GM12878 (cell line): ENCODE data around the gene ATXN7L1. TPM values are rescaled to one million over a fixed set of nuclear protein-coding genes. Genes with fewer than 3 reads are reported as not detected.

Experiments
- ATAC-seq: fragments of 200-7000 bp; cut with Tn5 transposase; 3 replicates; pipeline ENCODE4 v1.9.1; 2020; ENCODE audit warnings: mild to moderate bottlenecking, moderate library complexity
- BruUV-seq: library from RNA; stranded (reverse); fragments of 400-500 nt; replicated peaks from 2 replicates; lab custom pipeline; 2021; lab: Mats Ljungman, UMichigan
- CTCF ChIA-PET: fragments of 300-600 bp; sonication (Branson Sonifier 250); formaldehyde crosslinking; extraction: SDS; loops from one replicate; lab custom pipeline; 2021; ENCODE audit warnings: inconsistent platforms; lab: Yijun Ruan, JAX
- POLR2A ChIA-PET: fragments of 350-600 bp; formaldehyde crosslinking; extraction: SDS; loops from one replicate; lab custom pipeline; 2021; ENCODE audit warnings: inconsistent platforms; lab: Charles Lee
- RAD21 ChIA-PET: fragments of 300-600 bp; sonication (Branson Sonifier 250); formaldehyde crosslinking; loops from one replicate; lab custom pipeline; 2023; ENCODE audit warnings: antibody characterized with exemption; ENCODE audit not compliant: unreplicated experiment; lab: Charles Lee
- SMC1A ChIA-PET: fragments of 300-600 bp; sonication (Branson Sonifier 250); formaldehyde crosslinking; loops from one replicate; lab custom pipeline; 2023; ENCODE audit not compliant: unreplicated experiment, uncharacterized antibody; lab: Charles Lee
- DNase-seq: peaks from one replicate; pipeline ENCODE4 v3.0.0-alpha.2; 2011; ENCODE audit warnings: low read depth, low spot score
- FAIRE-seq: peaks from 3 replicates; lab custom pipeline; 2011; peaks lifted over from hg19 to GRCh38; lab: Jason Lieb, UNC
- H2AFZ ChIP-seq: 2 replicates; pipeline ENCODE4 v1.6.0; 2011; ENCODE audit warnings: low read depth, low read length, control low read depth; ENCODE audit not compliant: control insufficient read depth
- H3K27ac ChIP-seq: 2 replicates; pipeline ENCODE4 v1.5.1; 2011; ENCODE audit warnings: control low read depth; ENCODE audit not compliant: control insufficient read depth, insufficient read depth
- H3K27me3 ChIP-seq, 2 experiments: replicated peaks in 1 of 2; 2 replicates each; pipeline versions ENCODE4 v1.6.0 to v1.6.1; 2011; ENCODE audit warnings: low read length in 1 of 2; ENCODE audit not compliant: control insufficient read depth in 2 of 2, insufficient read depth in 2 of 2
- H3K36me3 ChIP-seq, 2 experiments: 2 replicates each; pipeline ENCODE4 v1.5.1; 2011; ENCODE audit warnings: low read length in 1 of 2; ENCODE audit not compliant: control insufficient read depth in 2 of 2, insufficient read depth in 2 of 2
- H3K4me1 ChIP-seq: 2 replicates; pipeline ENCODE4 v1.6.1; 2011; ENCODE audit warnings: mild to moderate bottlenecking, low read length, moderate library complexity, mixed read lengths; ENCODE audit not compliant: control insufficient read depth, insufficient read depth
- H3K4me2 ChIP-seq: 2 replicates; pipeline ENCODE4 v1.6.0; 2011; ENCODE audit warnings: control low read depth; ENCODE audit not compliant: control insufficient read depth, insufficient read depth
- H3K4me3 ChIP-seq: fragments of 200-600 bp; sonication (generic); 2 replicates; pipeline ENCODE4 v1.5.1; 2016
- H3K79me2 ChIP-seq: 2 replicates; pipeline ENCODE4 v1.6.0; 2011; ENCODE audit warnings: low read length; ENCODE audit not compliant: control insufficient read depth, insufficient read depth
- H3K9ac ChIP-seq: 2 replicates; pipeline ENCODE4 v1.8.0; 2011; ENCODE audit warnings: low read length, control low read depth, mixed read lengths; ENCODE audit not compliant: control insufficient read depth, insufficient read depth
- H3K9me3 ChIP-seq: replicated peaks from 3 replicates; pipeline ENCODE4 v1.5.1; 2011; ENCODE audit warnings: mild to moderate bottlenecking, low read length; ENCODE audit not compliant: control insufficient read depth, insufficient read depth
- H4K20me1 ChIP-seq: 2 replicates; pipeline ENCODE4 v1.6.0; 2011; ENCODE audit not compliant: control insufficient read depth, insufficient read depth
- CREB1 ChIP-seq: IDR thresholded peaks from 2 replicates; pipeline ENCODE4 v1.6.1; 2012; ENCODE audit warnings: low read depth, mild to moderate bottlenecking, inconsistent platforms
- HDAC2 ChIP-seq: fragments of 200-600 bp; sonication (generic); IDR thresholded peaks from 2 replicates; pipeline ENCODE4 v1.6.1; 2017
- HDGF ChIP-seq: fragments of 450-650 bp; IDR thresholded peaks from 2 replicates; pipeline ENCODE4 v1.6.1; 2016; ENCODE audit warnings: antibody characterized with exemption
- KLF5 ChIP-seq: fragments of 450-650 bp; IDR thresholded peaks from 2 replicates; pipeline ENCODE4 v1.6.1; 2014; ENCODE audit warnings: mild to moderate bottlenecking; ENCODE audit not compliant: partially characterized antibody
- MTA2 ChIP-seq: fragments of 450-650 bp; IDR thresholded peaks from 2 replicates; pipeline ENCODE4 v1.6.1; 2016; ENCODE audit warnings: low read depth, mild to moderate bottlenecking, moderate library complexity
- NBN ChIP-seq: fragments of 450-650 bp; IDR thresholded peaks from 2 replicates; pipeline ENCODE4 v1.6.1; 2016
- NFIC ChIP-seq: IDR thresholded peaks from 2 replicates; pipeline ENCODE4 v1.6.1; 2012; ENCODE audit warnings: low read depth, mild to moderate bottlenecking, inconsistent platforms, low read length, moderate library complexity
- POU2F2 ChIP-seq: IDR thresholded peaks from 3 replicates; pipeline ENCODE4 v1.6.1; 2011; ENCODE audit warnings: low read depth, mild to moderate bottlenecking, low read length, borderline replicate concordance
- RCOR1 ChIP-seq: conservative IDR thresholded peaks from 2 replicates; pipeline ENCODE4 v1.6.1; 2012; ENCODE audit warnings: low read depth, low read length, improper control_type of control experiment
- STAT1 ChIP-seq: fragments of 450-650 bp; conservative IDR thresholded peaks from 2 replicates; pipeline ENCODE4 v1.6.1; 2014; ENCODE audit warnings: antibody characterized with exemption, mild to moderate bottlenecking
- TAF1 ChIP-seq: IDR thresholded peaks from 2 replicates; pipeline ENCODE4 v1.6.1; 2011; ENCODE audit warnings: mild to moderate bottlenecking, low read depth, low read length, borderline replicate concordance
- YY1 ChIP-seq: IDR thresholded peaks from 2 replicates; pipeline ENCODE4 v1.6.1; 2011; ENCODE audit warnings: low read depth, mild to moderate bottlenecking, low read length
- ZNF207 ChIP-seq: fragments of 450-650 bp; IDR thresholded peaks from 2 replicates; pipeline ENCODE4 v1.6.1; 2014; ENCODE audit warnings: antibody characterized with exemption, mild to moderate bottlenecking, borderline replicate concordance
- ZNF274 ChIP-seq: IDR thresholded peaks from one replicate; pipeline ENCODE4 v1.8.0; 2011; ENCODE audit not compliant: insufficient read length, insufficient read depth
- ZNF384 ChIP-seq: IDR thresholded peaks from 2 replicates; pipeline ENCODE4 v1.6.1; 2012; ENCODE audit warnings: low read depth, mild to moderate bottlenecking, low read length, improper control_type of control experiment, borderline replicate concordance
- ZNF592 ChIP-seq: fragments of 450-650 bp; IDR thresholded peaks from 2 replicates; pipeline ENCODE4 v1.6.1; 2017; ENCODE audit warnings: mild to moderate bottlenecking, moderate library complexity
- ZNF622 ChIP-seq: fragments of 450-650 bp; IDR thresholded peaks from 2 replicates; pipeline ENCODE4 v1.6.1; 2017; ENCODE audit warnings: mild to moderate bottlenecking, inconsistent platforms
- ZSCAN29 ChIP-seq: fragments of 450-650 bp; IDR thresholded peaks from 2 replicates; pipeline ENCODE4 v1.6.1; 2017; ENCODE audit warnings: mild to moderate bottlenecking, moderate library complexity
- WGBS: methylation state at CpG from one replicate; pipeline ENCODE4 v1.1.6; 2016; ENCODE audit warnings: low lambda C conversion rate; ENCODE audit not compliant: insufficient replicate concordance, insufficient coverage; ENCODE audit errors: missing lambda C conversion rate; 5-methylcytosine and 5-hydroxymethylcytosine counted together
- in situ Hi-C: fragments of 300-500 bp; cut with MboI; formaldehyde crosslinking; loops from 9 replicates; pipeline ENCODE4 v1.14.3; 2018; ENCODE audit warnings: mixed read lengths
- intact Hi-C: fragments of 100-400 bp; cut with micrococcal nuclease; formaldehyde crosslinking; loops from one replicate; pipeline ENCODE4 v1.14.2; 2022; ENCODE audit not compliant: unreplicated experiment
- polyA plus RNA-seq, 11 experiments: library from polyadenylated mRNA; depleted of rRNA in 4 of 11; unstranded in 6 of 11; stranded (reverse) in 5 of 11; fragments of >200 nt; fragmentation: Nextera tagmentation in 4 of 11; fragmentation: Illumina TruSeq in 1 of 11; extraction: Ambion mirVana in 4 of 11; extraction: Trizol in 1 of 11; gene quantifications; 1 replicate in 1 of 11; 2 replicates in 10 of 11; pipeline versions ENCODE4 v1.2.1 to v1.2.3, GENCODE V29; 2011 to 2016; ENCODE audit warnings: inconsistent platforms in 2 of 11, missing spikeins in 2 of 11, low read depth in 1 of 11
- total RNA-seq, 4 experiments: library from RNA; depleted of rRNA in 3 of 4; stranded (reverse); fragments of >200 nt in 3 of 4; fragmentation: Illumina TruSeq in 1 of 4; extraction: Trizol in 1 of 4; gene quantifications; 2 replicates each; pipeline versions ENCODE4 v1.2.1 to v1.2.3, GENCODE V29; 2013 to 2021

Gene ATXN7L1
- total and polyA plus RNA-seq, 10 of the 15 experiments (the other 5 are each of a cell fraction or from before 2014, with no cell fraction given): 0.40 to 2.9 (median 1.2) TPM

DNA sequence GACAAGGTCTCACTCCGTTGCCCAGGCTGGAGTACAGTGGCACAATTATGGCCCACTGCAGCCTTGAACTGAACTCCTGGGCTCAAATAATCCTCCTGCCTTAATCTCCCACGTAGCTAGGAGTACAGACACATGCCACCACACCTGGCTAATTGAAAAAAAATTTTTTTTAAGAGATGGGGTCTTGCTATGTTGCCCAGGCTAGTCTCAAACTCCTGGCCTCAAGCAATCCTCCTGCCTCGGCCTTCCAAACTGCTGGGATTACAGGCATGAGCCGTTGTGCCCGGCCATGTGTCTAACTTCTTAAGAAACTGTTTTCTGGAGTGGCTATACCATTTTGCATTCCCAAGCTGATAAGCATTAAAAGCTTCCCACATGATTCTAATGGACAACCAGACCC, 285.6 kb downstream of the ATXN7L1 start (continued):
- TF ChIP-seq ZNF592 (no peak), ZNF274 (no peak), HDGF (no peak), MTA2 (no peak)

- Histone ChIP-seq H2AFZ (peak overlapping the region; percentile 43), H3K9ac (no peak overlapping the region), H3K4me1 (peaks cover 14% of the 10 kb centered on the region), H3K36me3 (no peaks in the 10 kb centered on the region), H3K79me2 (no peaks in the 10 kb centered on the region), H3K4me3 (no peak overlapping the region), H4K20me1 (no peaks in the 10 kb centered on the region), H3K9me3 (no peaks in the 10 kb centered on the region; the same call in 2 of the 3 replicates), H3K27ac (no peak overlapping the region), H3K27me3 (no peaks in the 10 kb centered on the region), H3K4me2 (no peak overlapping the region)
- SMC1A ChIA-PET: interaction anchor here (0.8 to 1.8 kb wide), 20 partner anchors 47 to 706 kb away, joined by 3 to 7 read pairs (median 3); partner anchors contain the start of gene RINT1
- ATAC-seq (peak; percentile 94), FAIRE-seq (peak; percentile 70), DNase-seq (peak; percentile 66)
- BruUV-seq: no TSS peak
- intact Hi-C loops: loop anchor here (2.0 to 5.0 kb wide), 4 partner anchors 57 to 667 kb away; partner anchors contain the start of gene RINT1
- POLR2A ChIA-PET: interaction anchor here (1.2 kb wide), 1 partner anchor 58 kb away, joined by 3 read pairs; the partner anchor contains the start of gene RINT1
- 17% methylated on average over 6 of the region's 6 CpGs for WGBS
- CTCF ChIA-PET: interaction anchor here (0.6 to 3.3 kb wide), 31 partner anchors 8 to 706 kb away, joined by 3 to 24 read pairs (median 4); partner anchors contain the start of gene RINT1
- RAD21 ChIA-PET: interaction anchor here (0.8 to 4.4 kb wide), 11 partner anchors 8 to 706 kb away, joined by 3 to 24 read pairs (median 3); partner anchors contain the start of gene RINT1
- in situ Hi-C loops: no loop called here
- no peak for TF ChIP-seq RCOR1
- TF ChIP-seq KLF5: no peak
- TF ChIP-seq ZNF622: no peak
- TF ChIP-seq NFIC: no peak
- no peak for TF ChIP-seq HDAC2
- TF ChIP-seq NBN: no peak
- no peak for TF ChIP-seq STAT1
- TF ChIP-seq ZSCAN29: no peak
- no peak for TF ChIP-seq ZNF384
- no peak for TF ChIP-seq CREB1
- TF ChIP-seq ZNF207: 0 out of 2 replicates have a peak, but pooled peaks have one; percentile 53
- peak; percentile 51; the same call in 1 of the 2 replicates for TF ChIP-seq YY1
- peak; percentile 39; the same call in 1 of the 3 replicates for TF ChIP-seq POU2F2
- no peak for TF ChIP-seq TAF1
Observed at GRCh38 chr7:105589356-105590077, 286.9 kb downstream of the ATXN7L1 start.
